H1 (cell line): ENCODE measurements around the gene ANKFN1. TPM values are rescaled to one million over a fixed set of nuclear protein-coding genes. Genes with fewer than 3 reads are reported as not detected.

Source experiments
- CTCF ChIA-PET: fragments of 300-600 bp; sonication (Branson Sonifier 250); formaldehyde crosslinking; loops from one replicate; lab custom pipeline; 2021; ENCODE audit not compliant: partially characterized antibody; lab: Charles Lee
- POLR2A ChIA-PET: fragments of 300-600 bp; sonication (Branson Sonifier 250); formaldehyde crosslinking; loops from one replicate; lab custom pipeline; 2021; ENCODE audit warnings: inconsistent platforms; ENCODE audit not compliant: partially characterized antibody; lab: Charles Lee
- DNase-seq, 2 experiments: peaks; one replicate each; pipeline versions ENCODE4 v3.0.0 to v3.0.0-alpha.2; 2010 to 2022; ENCODE audit warnings: low spot score in 2 of 2, low read depth in 1 of 2, mixed read lengths in 1 of 2
- FAIRE-seq: peaks from 2 replicates; lab custom pipeline; 2011; peaks lifted over from hg19 to GRCh38; lab: Jason Lieb, UNC
- H2AFZ ChIP-seq: 2 replicates; pipeline ENCODE4 v1.8.1; 2012; ENCODE audit warnings: low read length, inconsistent platforms
- H2AK5ac ChIP-seq: 2 replicates; pipeline ENCODE4 v1.6.1; 2013; ENCODE audit warnings: low read depth, low read length
- H2BK120ac ChIP-seq: replicated peaks from 2 replicates; pipeline ENCODE3; 2013; ENCODE audit warnings: low read depth, low read length, inconsistent platforms
- H2BK12ac ChIP-seq: 2 replicates; pipeline ENCODE4 v1.6.1; 2013; ENCODE audit warnings: low read depth, low read length
- H2BK15ac ChIP-seq: 2 replicates; pipeline ENCODE4 v1.6.1; 2013; ENCODE audit warnings: low read length
- H2BK20ac ChIP-seq: 2 replicates; pipeline ENCODE4 v1.6.1; 2013; ENCODE audit warnings: low read length
- H2BK5ac ChIP-seq: 2 replicates; pipeline ENCODE4 v1.6.1; 2013; ENCODE audit warnings: low read depth, low read length
- H3K14ac ChIP-seq: 2 replicates; pipeline ENCODE4 v1.6.1; 2013; ENCODE audit warnings: inconsistent platforms; ENCODE audit not compliant: insufficient read length
- H3K18ac ChIP-seq: 2 replicates; pipeline ENCODE4 v1.6.1; 2013; ENCODE audit warnings: low read length; ENCODE audit errors: extremely low read depth
- H3K23ac ChIP-seq: 2 replicates; pipeline ENCODE4 v1.6.1; 2013; ENCODE audit warnings: inconsistent platforms; ENCODE audit not compliant: insufficient read length
- H3K23me2 ChIP-seq: 2 replicates; pipeline ENCODE4 v1.6.1; 2013; ENCODE audit warnings: low read depth, low read length
- H3K27ac ChIP-seq: 2 replicates; pipeline ENCODE4 v1.6.1; 2011; ENCODE audit warnings: low read depth, low read length, inconsistent platforms
- H3K27me3 ChIP-seq, 4 experiments: replicated peaks in 1 of 4; 1 replicate in 1 of 4; 2 replicates in 3 of 4; pipeline versions ENCODE4 v1.6.1 to v1.8.1; 2011 to 2013; ENCODE audit warnings: low read length in 3 of 4, mild to moderate bottlenecking in 3 of 4, inconsistent platforms in 2 of 4, mixed read lengths in 2 of 4, moderate library complexity in 1 of 4; ENCODE audit not compliant: control insufficient read depth in 3 of 4, insufficient read depth in 3 of 4; ENCODE audit errors: extremely low read depth in 1 of 4
- H3K36me3 ChIP-seq, 4 experiments: 2 replicates each; pipeline versions ENCODE4 v1.6.1 to v1.8.1; 2011 to 2013; ENCODE audit warnings: mild to moderate bottlenecking in 4 of 4, low read length in 3 of 4, moderate library complexity in 2 of 4, control low read depth in 1 of 4, inconsistent platforms in 1 of 4; ENCODE audit not compliant: insufficient read depth in 4 of 4, control insufficient read depth in 2 of 4
- H3K4ac ChIP-seq: replicated peaks from 2 replicates; pipeline ENCODE3; 2013; ENCODE audit warnings: low read length, low read depth, mixed read lengths, inconsistent platforms; ENCODE audit not compliant: insufficient read length
- H3K4me1 ChIP-seq, 4 experiments: replicated peaks in 1 of 4; 1 replicate in 1 of 4; 2 replicates in 3 of 4; pipeline versions ENCODE4 v1.6.1 to v1.8.1; 2011 to 2013; ENCODE audit warnings: low read length in 3 of 4, inconsistent platforms in 2 of 4, mixed read lengths in 1 of 4; ENCODE audit not compliant: insufficient read depth in 4 of 4, control insufficient read depth in 3 of 4
- H3K4me2 ChIP-seq, 2 experiments: 2 replicates each; pipeline versions ENCODE4 v1.6.1 to v1.8.1; 2011 to 2013; ENCODE audit warnings: low read depth in 2 of 2, low read length in 2 of 2, control low read depth in 1 of 2, inconsistent platforms in 1 of 2, mild to moderate bottlenecking in 1 of 2; ENCODE audit not compliant: insufficient read depth in 1 of 2
- H3K4me3 ChIP-seq, 4 experiments: fragments of 200-600, 300-600 bp in 1 of 4; sonication (generic), shearing (Covaris generic), sonication (Bioruptor Twin) in 1 of 4; 2 replicates each; pipeline versions ENCODE4 v1.5.1 to v1.8.1; 2011 to 2016; ENCODE audit warnings: low read length in 4 of 4, low read depth in 3 of 4, control low read depth in 2 of 4, inconsistent platforms in 2 of 4, mild to moderate bottlenecking in 2 of 4, mixed read lengths in 1 of 4, moderate library complexity in 1 of 4; ENCODE audit not compliant: insufficient read depth in 2 of 4; ENCODE audit errors: extremely low read depth in 1 of 4
- H3K56ac ChIP-seq: replicated peaks from 2 replicates; pipeline ENCODE3; 2013; ENCODE audit warnings: low read depth, mild to moderate bottlenecking, mixed read lengths, low read length, inconsistent platforms; ENCODE audit not compliant: insufficient read length
- H3K79me1 ChIP-seq: 2 replicates; pipeline ENCODE4 v1.6.1; 2013; ENCODE audit warnings: low read depth, low read length, control low read depth
- H3K79me2 ChIP-seq, 2 experiments: 2 replicates each; pipeline versions ENCODE4 v1.6.1 to v1.8.1; 2012 to 2013; ENCODE audit warnings: low read length in 2 of 2, mild to moderate bottlenecking in 2 of 2, inconsistent platforms in 1 of 2; ENCODE audit not compliant: insufficient read depth in 2 of 2, control insufficient read depth in 1 of 2
- H3K9ac ChIP-seq, 4 experiments: replicated peaks in 1 of 4; 1 replicate in 1 of 4; 2 replicates in 3 of 4; pipeline versions ENCODE4 v1.6.1 to v1.8.1; 2011 to 2013; ENCODE audit warnings: low read depth in 3 of 4, low read length in 3 of 4, control low read depth in 2 of 4, mild to moderate bottlenecking in 2 of 4, moderate library complexity in 2 of 4, inconsistent platforms in 1 of 4; ENCODE audit errors: extremely low read depth in 1 of 4
- H3K9me3 ChIP-seq, 2 experiments: 2 replicates each; pipeline versions ENCODE4 v1.6.1 to v1.8.1; 2012 to 2013; ENCODE audit warnings: mild to moderate bottlenecking in 2 of 2, moderate library complexity in 2 of 2, control low read depth in 1 of 2, inconsistent platforms in 1 of 2, low read depth in 1 of 2, low read length in 1 of 2, mixed read lengths in 1 of 2; ENCODE audit not compliant: insufficient read depth in 2 of 2
- H4K20me1 ChIP-seq, 2 experiments: replicated peaks in 1 of 2; 2 replicates each; pipeline versions ENCODE3 to v1.8.1; 2011 to 2013; ENCODE audit warnings: inconsistent platforms in 2 of 2, low read length in 2 of 2, mild to moderate bottlenecking in 1 of 2; ENCODE audit not compliant: insufficient read depth in 2 of 2, control insufficient read depth in 1 of 2
- H4K5ac ChIP-seq: 2 replicates; pipeline ENCODE4 v1.6.1; 2013; ENCODE audit warnings: low read length, low read depth, mixed read lengths, inconsistent platforms; ENCODE audit not compliant: insufficient read length
- H4K8ac ChIP-seq: 2 replicates; pipeline ENCODE4 v1.8.0; 2013; ENCODE audit warnings: mild to moderate bottlenecking, moderate library complexity, low read length, inconsistent platforms; ENCODE audit not compliant: insufficient read depth; ENCODE audit errors: extremely low read depth
- H4K91ac ChIP-seq: replicated peaks from 2 replicates; pipeline ENCODE3; 2013; ENCODE audit warnings: low read length, mixed read lengths, inconsistent platforms; ENCODE audit not compliant: insufficient read length
- BCL11A ChIP-seq, 2 experiments: IDR thresholded peaks; one replicate each; pipeline ENCODE4 v1.6.1; 2011; ENCODE audit warnings: low read depth in 2 of 2, low read length in 2 of 2, mild to moderate bottlenecking in 2 of 2
- BRCA1 ChIP-seq: IDR thresholded peaks from 2 replicates; pipeline ENCODE4 v1.6.1; 2012; ENCODE audit warnings: low read depth, low read length, improper control_type of control experiment
- GABPA ChIP-seq: IDR thresholded peaks from 2 replicates; pipeline ENCODE4 v1.6.1; 2011; ENCODE audit warnings: mild to moderate bottlenecking, low read length, moderate library complexity, borderline replicate concordance; ENCODE audit not compliant: insufficient read depth
- HDAC2 ChIP-seq, 2 experiments: fragments of 300-600 bp in 1 of 2; sonication (generic) in 1 of 2; IDR thresholded peaks; 2 replicates each; pipeline ENCODE4 v1.6.1; 2011 to 2012; ENCODE audit warnings: low read depth in 2 of 2, low read length in 2 of 2, mild to moderate bottlenecking in 2 of 2, moderate library complexity in 2 of 2, borderline replicate concordance in 1 of 2, inconsistent platforms in 1 of 2
- KDM1A ChIP-seq: fragments of 200-600, 300-600 bp; sonication (generic); IDR thresholded peaks from 2 replicates; pipeline ENCODE4 v1.7.1; 2016; ENCODE audit warnings: mild to moderate bottlenecking, low read length, borderline replicate concordance
- POLR2A ChIP-seq, 2 experiments: IDR thresholded peaks; 1 replicate in 1 of 2; 2 replicates in 1 of 2; pipeline ENCODE4 v1.6.1; 2011; ENCODE audit warnings: low read depth in 2 of 2, low read length in 2 of 2, mild to moderate bottlenecking in 2 of 2; ENCODE audit errors: control extremely low read depth in 1 of 2
- RNF2 ChIP-seq: fragments of 200-900, 300-1000 bp; sonication (generic); IDR thresholded peaks from 2 replicates; pipeline ENCODE4 v1.7.1; 2016; ENCODE audit warnings: borderline replicate concordance, low read depth, mild to moderate bottlenecking, antibody characterized with exemption, low read length; ENCODE audit not compliant: poor library complexity, severe bottlenecking; ENCODE audit errors: missing control alignments
- WGBS, 2 experiments: shearing (Covaris generic) in 1 of 2; methylation state at CpG; one replicate each; pipeline versions ENCODE4 v1.1.6 to v1.1.7; 2013 to 2015; ENCODE audit warnings: low lambda C conversion rate in 2 of 2, mixed read lengths in 2 of 2, inconsistent platforms in 1 of 2, low coverage in 1 of 2, missing lambda C conversion rate in 1 of 2; ENCODE audit not compliant: insufficient replicate concordance in 2 of 2, insufficient coverage in 1 of 2, insufficient read length in 1 of 2; ENCODE audit errors: extremely low coverage in 1 of 2, missing lambda C conversion rate in 1 of 2; 5-methylcytosine and 5-hydroxymethylcytosine counted together
- polyA plus RNA-seq, 7 experiments: library from polyadenylated mRNA; depleted of rRNA in 3 of 7; stranded (reverse) in 5 of 7; unstranded in 2 of 7; fragments of >200 nt in 5 of 7; fragments of 200-250 nt in 2 of 7; gene quantifications; 1 replicate in 5 of 7; 2 replicates in 1 of 7; 4 replicates in 1 of 7; pipeline versions ENCODE4 v1.2.1 to v1.2.3, GENCODE V29; 2011 to 2013; ENCODE audit warnings: missing spikeins in 2 of 7, mixed read lengths in 2 of 7
- total RNA-seq: library from RNA; stranded (reverse); fragmentation: NEBNext Ultra II Directional; extraction: Animal tissue kit (Norgen Biotek cat#: 25700); gene quantifications from 2 replicates; pipeline ENCODE4 v1.2.1, GENCODE V29; 2021
- TF ChIP-seq, protein P1 (sequence below): IDR thresholded peaks from 2 replicates; pipeline ENCODE4 v1.6.1; 2012; ENCODE audit warnings: low read length, inconsistent platforms

ANKFN1 gene
- total and polyA plus RNA-seq, 2 of the 8 experiments (the other 6 are each of a cell fraction or from before 2014, with no cell fraction given), result not detected

- WGBS, 2 experiments, result 93% methylated on average over 6 of the region's 6 CpGs; no CpG with 5 or more reads in 1 of the 2 experiments
- H3K56ac ChIP-seq, result no peak overlapping the region
- H2AFZ ChIP-seq, result no peak overlapping the region
- no peak overlapping the region for H2BK15ac ChIP-seq
- H3K27ac ChIP-seq, result no peak overlapping the region
- no peak overlapping the region for H2BK120ac ChIP-seq
- no peak overlapping the region for H3K9ac ChIP-seq
- no peak overlapping the region for H2BK5ac ChIP-seq
- FAIRE-seq (no peak), DNase-seq (no peak)
- H3K36me3 ChIP-seq, result no peaks in the 10 kb centered on the region
- no peak overlapping the region for H3K14ac ChIP-seq
- POLR2A ChIA-PET, result no interaction called here
- no peak overlapping the region for H3K23ac ChIP-seq
- H2BK20ac ChIP-seq, result no peak overlapping the region
- no peak overlapping the region for H3K18ac ChIP-seq
- H3K79me2 ChIP-seq, result no peaks in the 10 kb centered on the region
- H2BK12ac ChIP-seq, result no peak overlapping the region
- no peak overlapping the region for H3K4me3 ChIP-seq
- TF ChIP-seq POLR2A (IDR thresholded peaks at IDR 0.05; ENCODE audit: control extremely low read depth in 1 of 2, low read depth in 2 of 2, low read length in 2 of 2), result no peak
- no peak for TF ChIP-seq HDAC2 (IDR thresholded peaks at IDR 0.05; ENCODE audit: borderline replicate concordance in 1 of 2, low read depth in 2 of 2, low read length in 2 of 2)
- TF ChIP-seq GABPA, result no peak
- TF ChIP-seq BCL11A (IDR thresholded peaks at IDR 0.05; ENCODE audit: low read depth in 2 of 2, low read length in 2 of 2), result no peak
- TF ChIP-seq KDM1A, result no peak
- TF ChIP-seq RNF2, result no peak
- TF ChIP-seq, protein P1, sequence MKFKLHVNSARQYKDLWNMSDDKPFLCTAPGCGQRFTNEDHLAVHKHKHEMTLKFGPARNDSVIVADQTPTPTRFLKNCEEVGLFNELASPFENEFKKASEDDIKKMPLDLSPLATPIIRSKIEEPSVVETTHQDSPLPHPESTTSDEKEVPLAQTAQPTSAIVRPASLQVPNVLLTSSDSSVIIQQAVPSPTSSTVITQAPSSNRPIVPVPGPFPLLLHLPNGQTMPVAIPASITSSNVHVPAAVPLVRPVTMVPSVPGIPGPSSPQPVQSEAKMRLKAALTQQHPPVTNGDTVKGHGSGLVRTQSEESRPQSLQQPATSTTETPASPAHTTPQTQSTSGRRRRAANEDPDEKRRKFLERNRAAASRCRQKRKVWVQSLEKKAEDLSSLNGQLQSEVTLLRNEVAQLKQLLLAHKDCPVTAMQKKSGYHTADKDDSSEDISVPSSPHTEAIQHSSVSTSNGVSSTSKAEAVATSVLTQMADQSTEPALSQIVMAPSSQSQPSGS, result no peak
- TF ChIP-seq BRCA1, result no peak
- TF ChIP-seq, all 59 proteins: peak for 0
- no peaks in the 10 kb centered on the region for H3K4me1 ChIP-seq
- H4K20me1 ChIP-seq, result no peaks in the 10 kb centered on the region
- CTCF ChIA-PET, result interaction anchor here (0.9 to 1.5 kb wide), 3 partner anchors 9 to 355 kb away, joined by 3 to 4 read pairs (median 4); no protein-coding TSS in a partner anchor
- no peaks in the 10 kb centered on the region for H3K9me3 ChIP-seq
- H3K4ac ChIP-seq, result no peak overlapping the region
- no peak overlapping the region for H4K5ac ChIP-seq
- H2AK5ac ChIP-seq, result no peak overlapping the region
- no peaks in the 10 kb centered on the region for H3K79me1 ChIP-seq
- no peaks in the 10 kb centered on the region for H3K23me2 ChIP-seq
- no peak overlapping the region for H4K91ac ChIP-seq
- H3K4me2 ChIP-seq, result no peak overlapping the region
- no peaks in the 10 kb centered on the region for H3K27me3 ChIP-seq
- no peak overlapping the region for H4K8ac ChIP-seq
Measured at GRCh38 chr17:56482229-56482628, 329.0 kb downstream of the ANKFN1 start.
